ENCODE data around the gene DYNC2H1. TPM values are rescaled to one million over a fixed set of nuclear protein-coding genes. Genes with fewer than 3 reads are reported as not detected.

The DYNC2H1 gene
- total RNA-seq, 1 donor from 2014 or later, result 61.1 TPM

GRCh38 chr11:103215812-103216211 lies 106.6 kb downstream of the DYNC2H1 start:
- no peaks in the 10 kb centered on the region for H3K4me1 Mint-ChIP-seq
- no peak overlapping the region for H3K27ac Mint-ChIP-seq
- no peaks in the 10 kb centered on the region for H3K4me1 ChIP-seq
- H3K9me3 Mint-ChIP-seq, result no peaks in the 10 kb centered on the region
- H3K4me2 ChIP-seq, result no peak overlapping the region
- H3K4me3 ChIP-seq, result no peak overlapping the region
- no peak overlapping the region for H3K9ac ChIP-seq
- H3K4me3 Mint-ChIP-seq, result no peak overlapping the region
- no peak for DNase-seq (ENCODE audit: low spot score)
- H3K27ac ChIP-seq, result no peak overlapping the region
- no peaks in the 10 kb centered on the region for H3K36me3 ChIP-seq
- H3K27me3 Mint-ChIP-seq (ENCODE audit: insufficient read depth, low read depth), result no peaks in the 10 kb centered on the region
- H3K36me3 Mint-ChIP-seq, result peaks cover 4% of the 10 kb centered on the region
- H2AFZ ChIP-seq (replicated peaks), result no peak overlapping the region
- H3F3A ChIP-seq (ENCODE audit: low read depth), result no peaks in the 10 kb centered on the region
- no peaks in the 10 kb centered on the region for H3K27me3 ChIP-seq
- H3K9me3 ChIP-seq (ENCODE audit: low read depth), result no peaks in the 10 kb centered on the region
- no peaks in the 10 kb centered on the region for H3K79me2 ChIP-seq (ENCODE audit: low read depth)
- TF ChIP-seq EZH2 (IDR thresholded peaks at IDR 0.05) (no peak), EZH2phosphoT487 (IDR thresholded peaks at IDR 0.05) (no peak), CTCF (IDR thresholded peaks at IDR 0.05) (no peak)
- H4K20me1 ChIP-seq (ENCODE audit: low read depth), result no peaks in the 10 kb centered on the region

GRCh38 chr11:103220133-103220532 lies 110.9 kb downstream of the DYNC2H1 start:
- Histone ChIP-seq H3K27me3 (no peaks in the 10 kb centered on the region), H3K4me2 (no peak overlapping the region), H3K9ac (no peak overlapping the region), H3K36me3 (no peaks in the 10 kb centered on the region), H3F3A (ENCODE audit: low read depth) (no peaks in the 10 kb centered on the region), H3K27ac (no peak overlapping the region), H3K9me3 (ENCODE audit: low read depth) (no peaks in the 10 kb centered on the region), H4K20me1 (ENCODE audit: low read depth) (no peaks in the 10 kb centered on the region), H3K4me1 (no peaks in the 10 kb centered on the region), H3K4me3 (no peak overlapping the region), H3K79me2 (ENCODE audit: low read depth) (no peaks in the 10 kb centered on the region), H2AFZ (replicated peaks) (no peak overlapping the region)
- no peaks in the 10 kb centered on the region for H3K4me1 Mint-ChIP-seq
- H3K27me3 Mint-ChIP-seq (ENCODE audit: insufficient read depth, low read depth), result no peaks in the 10 kb centered on the region
- DNase-seq (ENCODE audit: low spot score), result no peak
- no peak overlapping the region for H3K27ac Mint-ChIP-seq
- H3K4me3 Mint-ChIP-seq, result no peak overlapping the region
- H3K36me3 Mint-ChIP-seq, result peaks cover 11% of the 10 kb centered on the region
- peaks cover 1% of the 10 kb centered on the region for H3K9me3 Mint-ChIP-seq
- no peak for TF ChIP-seq CTCF (IDR thresholded peaks at IDR 0.05)
- no peak for TF ChIP-seq EZH2 (IDR thresholded peaks at IDR 0.05)
- TF ChIP-seq EZH2phosphoT487 (IDR thresholded peaks at IDR 0.05), result no peak

GRCh38 chr11:103222806-103223205 lies 113.6 kb downstream of the DYNC2H1 start:
- Histone ChIP-seq H3K4me1 (no peaks in the 10 kb centered on the region), H3K79me2 (ENCODE audit: low read depth) (peaks cover 2% of the 10 kb centered on the region), H3K4me2 (no peak overlapping the region), H2AFZ (replicated peaks) (no peak overlapping the region), H3K36me3 (no peaks in the 10 kb centered on the region), H3K27me3 (no peaks in the 10 kb centered on the region), H3K4me3 (no peak overlapping the region), H3K9ac (no peak overlapping the region), H3K27ac (no peak overlapping the region), H4K20me1 (ENCODE audit: low read depth) (no peaks in the 10 kb centered on the region), H3K9me3 (ENCODE audit: low read depth) (no peaks in the 10 kb centered on the region), H3F3A (ENCODE audit: low read depth) (no peaks in the 10 kb centered on the region)
- DNase-seq (ENCODE audit: low spot score), result no peak
- Mint-ChIP-seq H3K27ac (no peak overlapping the region), H3K36me3 (peaks cover 28% of the 10 kb centered on the region), H3K4me1 (no peaks in the 10 kb centered on the region), H3K27me3 (ENCODE audit: insufficient read depth, low read depth) (peaks cover 3% of the 10 kb centered on the region), H3K4me3 (no peak overlapping the region), H3K9me3 (peaks cover 3% of the 10 kb centered on the region)
- TF ChIP-seq CTCF (IDR thresholded peaks at IDR 0.05), result no peak
- TF ChIP-seq EZH2phosphoT487 (IDR thresholded peaks at IDR 0.05), result no peak
- no peak for TF ChIP-seq EZH2 (IDR thresholded peaks at IDR 0.05)
